Ureter (tissue), 1 donor: ENCODE data around the gene SPRYD7. TPM values are rescaled to one million over a fixed set of nuclear protein-coding genes. Genes with fewer than 3 reads are reported as not detected.

Experiments used
- total RNA-seq: library from RNA; stranded (reverse); gene quantifications from one replicate; pipeline ENCODE4 v1.2.4, GENCODE V29; 2023
- donor health status: DM: yes; HTN: yes; CAD: no.

The SPRYD7 gene
- total RNA-seq, 1 donor from 2014 or later = 9.4 TPM

Other genes starting within 250 kb of the SPRYD7 start
- gene EBPL, start 244.9 kb downstream of the SPRYD7 start, total RNA-seq = 51.5 TPM
- 26.4 TPM for gene KPNA3, start 143.7 kb downstream of the SPRYD7 start, total RNA-seq
- 29.5 TPM for gene TRIM13, start 60.7 kb upstream of the SPRYD7 start, total RNA-seq
- gene KCNRG, start 79.1 kb upstream of the SPRYD7 start, total RNA-seq = 1.6 TPM